HepG2 (cell line): ENCODE results near the gene DNAJC7. TPM values are rescaled to one million over a fixed set of nuclear protein-coding genes. Genes with fewer than 3 reads are reported as not detected.

Experiments
- ATAC-seq: fragments of 200-7000 bp; cut with Tn5 transposase; 3 replicates; pipeline ENCODE4 v1.9.1; 2020; ENCODE audit warnings: mild to moderate bottlenecking, moderate library complexity
- BruUV-seq: library from RNA; stranded (reverse); fragments of 400-500 nt; replicated peaks from 2 replicates; lab custom pipeline; 2021; lab: Mats Ljungman, UMichigan
- CTCF ChIA-PET: fragments of 300-600 bp; formaldehyde crosslinking; extraction: SDS; loops from one replicate; lab custom pipeline; 2021; ENCODE audit warnings: low total read pairs, inconsistent platforms, low intra/inter-chr PET ratio; lab: Yijun Ruan, JAX
- POLR2A ChIA-PET: fragments of 350-600 bp; sonication (Branson Sonifier 250); formaldehyde crosslinking; loops from one replicate; lab custom pipeline; 2020; ENCODE audit warnings: antibody characterized with exemption, inconsistent platforms; lab: Yijun Ruan, JAX
- DNase-seq: peaks from one replicate; pipeline ENCODE4 v3.0.0-alpha.2; 2015; ENCODE audit warnings: low spot score
- FAIRE-seq: peaks from 3 replicates; lab custom pipeline; 2011; peaks lifted over from hg19 to GRCh38; lab: Jason Lieb, UNC
- H2AFZ ChIP-seq: one replicate; pipeline ENCODE4 v1.6.1; 2011; ENCODE audit warnings: low read length, inconsistent platforms
- H3K27ac ChIP-seq: fragments of 300-600 bp; 3 replicates; pipeline ENCODE4 v1.8.0; 2011; ENCODE audit warnings: mixed run types, mild to moderate bottlenecking, mixed read lengths, low read length, inconsistent platforms; ENCODE audit not compliant: insufficient read depth; ENCODE audit errors: extremely low read length
- H3K27me3 ChIP-seq, 2 experiments: fragments of 200-600 bp in 1 of 2; 2 replicates in 1 of 2; 3 replicates in 1 of 2; pipeline versions ENCODE4 v1.6.0 to v1.8.0; 2011; ENCODE audit warnings: low read length in 2 of 2, mild to moderate bottlenecking in 2 of 2, moderate library complexity in 2 of 2, inconsistent platforms in 1 of 2; ENCODE audit not compliant: insufficient read depth in 2 of 2, control insufficient read depth in 1 of 2
- H3K36me3 ChIP-seq, 2 experiments: fragments of 200-600 bp in 1 of 2; replicated peaks in 1 of 2; 2 replicates in 1 of 2; 3 replicates in 1 of 2; pipeline versions ENCODE4 v1.5.1 to v1.8.0; 2011; ENCODE audit warnings: low read length in 2 of 2, inconsistent platforms in 1 of 2; ENCODE audit not compliant: insufficient read depth in 2 of 2, control insufficient read depth in 1 of 2
- H3K4me1 ChIP-seq: 2 replicates; pipeline ENCODE4 v1.5.1; 2012; ENCODE audit warnings: low read length, inconsistent platforms; ENCODE audit not compliant: insufficient read depth
- H3K4me2 ChIP-seq: 2 replicates; pipeline ENCODE4 v1.6.0; 2011; ENCODE audit warnings: low read depth, low read length, inconsistent platforms
- H3K4me3 ChIP-seq, 3 experiments: fragments of 200-600 bp in 1 of 3; sonication (generic), shearing (Covaris generic) in 1 of 3; replicated peaks in 1 of 3; 2 replicates each; pipeline ENCODE4 v1.5.1; 2011 to 2016; ENCODE audit warnings: low read length in 3 of 3, inconsistent platforms in 2 of 3, low read depth in 2 of 3, mild to moderate bottlenecking in 2 of 3, control low read depth in 1 of 3, mixed read lengths in 1 of 3; ENCODE audit not compliant: insufficient read depth in 1 of 3
- H3K79me2 ChIP-seq: one replicate; pipeline ENCODE4 v1.6.1; 2011; ENCODE audit warnings: low read length, inconsistent platforms; ENCODE audit not compliant: insufficient read depth
- H3K9ac ChIP-seq: 2 replicates; pipeline ENCODE4 v1.6.0; 2011; ENCODE audit warnings: mild to moderate bottlenecking, low read depth, low read length, inconsistent platforms; ENCODE audit not compliant: insufficient read depth
- H3K9me3 ChIP-seq: 2 replicates; pipeline ENCODE4 v1.5.1; 2012; ENCODE audit warnings: mild to moderate bottlenecking, low read length
- H4K20me1 ChIP-seq: 2 replicates; pipeline ENCODE4 v1.6.0; 2011; ENCODE audit warnings: inconsistent platforms, mild to moderate bottlenecking, low read length, moderate library complexity; ENCODE audit not compliant: insufficient read depth
- GLI4 ChIP-seq: sonication (generic); formaldehyde crosslinking; IDR thresholded peaks from 2 replicates; pipeline ENCODE4 v1.5.1; 2020; ENCODE audit warnings: missing genetic modification reagents, mild to moderate bottlenecking, moderate library complexity, borderline replicate concordance
- KLF15 ChIP-seq: sonication (generic); formaldehyde crosslinking; IDR thresholded peaks from 2 replicates; pipeline ENCODE4 v1.8.1; 2023; ENCODE audit warnings: borderline replicate concordance, mild to moderate bottlenecking, inconsistent platforms, missing genetic modification reagents, mixed read lengths
- MAFG ChIP-seq: sonication (generic); formaldehyde crosslinking; IDR thresholded peaks from 2 replicates; pipeline ENCODE4 v1.5.1; 2020; ENCODE audit warnings: mild to moderate bottlenecking, missing genetic modification reagents
- MEIS1 ChIP-seq: sonication (generic); formaldehyde crosslinking; IDR thresholded peaks from 2 replicates; pipeline ENCODE4 v1.9.0; 2021; ENCODE audit warnings: mild to moderate bottlenecking, missing genetic modification reagents, moderate library complexity, borderline replicate concordance
- NFKB2 ChIP-seq: sonication (generic); formaldehyde crosslinking; IDR thresholded peaks from 2 replicates; pipeline ENCODE4 v1.4.0; 2020; ENCODE audit warnings: missing genetic modification reagents, borderline replicate concordance
- SAP130 ChIP-seq: IDR thresholded peaks from 2 replicates; pipeline ENCODE4 v1.6.1; 2016; ENCODE audit warnings: low read depth
- SUZ12 ChIP-seq: fragments of 150-350 bp; IDR thresholded peaks from 2 replicates; pipeline ENCODE4 v1.6.1; 2014; ENCODE audit warnings: low read depth, low read length
- WIZ ChIP-seq: sonication (generic); formaldehyde crosslinking; IDR thresholded peaks from 2 replicates; pipeline ENCODE4 v1.5.1; 2020; ENCODE audit warnings: mild to moderate bottlenecking, missing genetic modification reagents
- ZBTB7B ChIP-seq: sonication (generic); formaldehyde crosslinking; IDR thresholded peaks from 2 replicates; pipeline ENCODE4 v1.4.0; 2020; ENCODE audit warnings: missing genetic modification reagents
- ZFP37 ChIP-seq: sonication (generic); formaldehyde crosslinking; IDR thresholded peaks from 2 replicates; pipeline ENCODE4 v1.4.0; 2020; ENCODE audit warnings: missing genetic modification reagents, borderline replicate concordance
- ZMYM3 ChIP-seq: sonication (generic); formaldehyde crosslinking; IDR thresholded peaks from 2 replicates; pipeline ENCODE4 v1.5.1; 2020; ENCODE audit warnings: mild to moderate bottlenecking, missing genetic modification reagents
- ZNF30 ChIP-seq: sonication (generic); formaldehyde crosslinking; IDR thresholded peaks from 2 replicates; pipeline ENCODE4 v1.5.0; 2020; ENCODE audit warnings: mild to moderate bottlenecking, missing genetic modification reagents
- ZNF329 ChIP-seq: sonication (generic); formaldehyde crosslinking; IDR thresholded peaks from 2 replicates; pipeline ENCODE4 v1.9.0; 2021; ENCODE audit warnings: low read depth, mild to moderate bottlenecking, missing genetic modification reagents
- ZNF790 ChIP-seq: sonication (generic); formaldehyde crosslinking; IDR thresholded peaks from 2 replicates; pipeline ENCODE4 v1.8.0; 2022; ENCODE audit warnings: missing genetic modification reagents, mild to moderate bottlenecking, borderline replicate concordance
- WGBS: methylation state at CpG from one replicate; pipeline ENCODE4 v1.1.6; 2017; ENCODE audit warnings: low lambda C conversion rate; 5-methylcytosine and 5-hydroxymethylcytosine counted together
- in situ Hi-C: cut with HindIII; loops from 2 replicates; pipeline ENCODE4 v1.10.0; 2017; ENCODE audit warnings: low pct_unique_long_range_greater_than_20kb; ENCODE audit not compliant: extremely low pct_ligation_motif_present
- intact Hi-C: fragments of 100-400 bp; cut with micrococcal nuclease; formaldehyde crosslinking; loops from one replicate; pipeline ENCODE4 v1.10.0; 2022; ENCODE audit not compliant: unreplicated experiment
- polyA plus RNA-seq, 8 experiments: library from polyadenylated mRNA; depleted of rRNA in 3 of 8; stranded (reverse) in 7 of 8; unstranded in 1 of 8; fragments of >200 nt; fragmentation: Illumina TruSeq in 4 of 8; extraction: Trizol in 4 of 8; gene quantifications; 2 replicates each; pipeline versions ENCODE4 v1.2.1 to v1.2.3, GENCODE V29; 2011 to 2016; ENCODE audit warnings: low read depth in 4 of 8, missing spikeins in 1 of 8, mixed read lengths in 1 of 8; ENCODE audit not compliant: insufficient read depth in 1 of 8
- total RNA-seq, 5 experiments: library from RNA; depleted of rRNA; stranded (reverse); fragments of >200 nt; fragmentation: Illumina TruSeq; extraction: Trizol; gene quantifications; 2 replicates each; pipeline ENCODE4 v1.2.3, GENCODE V29; 2016; ENCODE audit warnings: low read depth in 1 of 5
- TF ChIP-seq, protein P1 (sequence below), 2 experiments: sonication (generic) in 1 of 2; formaldehyde crosslinking in 1 of 2; IDR thresholded peaks; 2 replicates each; pipeline versions ENCODE4 v1.5.1 to v1.6.1; 2011 to 2020; ENCODE audit warnings: borderline replicate concordance in 1 of 2, low read depth in 1 of 2, low read length in 1 of 2, mild to moderate bottlenecking in 1 of 2, missing genetic modification reagents in 1 of 2, moderate library complexity in 1 of 2
- TF ChIP-seq, protein P2 (sequence below), 2 experiments: IDR thresholded peaks; 2 replicates each; pipeline ENCODE4 v1.6.1; 2011 to 2012; ENCODE audit warnings: low read length in 2 of 2, borderline replicate concordance in 1 of 2, low read depth in 1 of 2, mild to moderate bottlenecking in 1 of 2, moderate library complexity in 1 of 2

The DNAJC7 gene
- total and polyA plus RNA-seq, 2 of the 13 experiments (the other 11 are each of a cell fraction or from before 2014, with no cell fraction given) = 47.7 to 132 TPM

DNA sequence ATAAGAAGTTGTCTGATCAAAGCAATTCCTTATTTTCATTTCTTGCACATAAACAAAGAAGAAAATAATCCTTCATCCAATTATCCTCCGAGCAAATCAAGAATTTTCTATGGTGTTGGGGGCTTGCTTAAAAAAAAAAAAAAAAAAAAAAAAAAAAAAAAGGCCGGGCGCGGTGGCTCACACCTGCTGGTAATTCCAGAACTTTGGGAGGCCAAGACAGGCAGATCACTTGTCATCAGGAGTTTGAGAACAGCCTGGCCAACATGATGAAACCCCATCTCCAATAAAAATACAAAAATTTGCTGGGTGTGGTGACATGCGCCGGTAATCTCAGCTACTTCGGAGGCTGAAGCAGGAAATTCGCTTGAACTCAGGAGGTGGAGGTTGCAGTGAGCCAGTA is 31.3 kb downstream of the DNAJC7 start:
- CTCF ChIA-PET = no interaction called here
- no peaks in the 10 kb centered on the region; the same call in 1 of the 2 replicates for H4K20me1 ChIP-seq

More for the DNA sequence above, 31.3 kb downstream of the DNAJC7 start:
- no peak for TF ChIP-seq ZNF329
- no peak for TF ChIP-seq SUZ12
- TF ChIP-seq SAP130 (CRISPR knock-in tag) = no peak
- TF ChIP-seq ZBTB7B (CRISPR knock-in tag) = no peak
- TF ChIP-seq, protein P1, sequence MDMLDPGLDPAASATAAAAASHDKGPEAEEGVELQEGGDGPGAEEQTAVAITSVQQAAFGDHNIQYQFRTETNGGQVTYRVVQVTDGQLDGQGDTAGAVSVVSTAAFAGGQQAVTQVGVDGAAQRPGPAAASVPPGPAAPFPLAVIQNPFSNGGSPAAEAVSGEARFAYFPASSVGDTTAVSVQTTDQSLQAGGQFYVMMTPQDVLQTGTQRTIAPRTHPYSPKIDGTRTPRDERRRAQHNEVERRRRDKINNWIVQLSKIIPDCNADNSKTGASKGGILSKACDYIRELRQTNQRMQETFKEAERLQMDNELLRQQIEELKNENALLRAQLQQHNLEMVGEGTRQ (IDR thresholded peaks at IDR 0.05; ENCODE audit: low read depth, low read length) = no peak
- TF ChIP-seq, protein P1 (CRISPR knock-in tag; IDR thresholded peaks at IDR 0.05; ENCODE audit: borderline replicate concordance) = no peak
- TF ChIP-seq, protein P2, sequence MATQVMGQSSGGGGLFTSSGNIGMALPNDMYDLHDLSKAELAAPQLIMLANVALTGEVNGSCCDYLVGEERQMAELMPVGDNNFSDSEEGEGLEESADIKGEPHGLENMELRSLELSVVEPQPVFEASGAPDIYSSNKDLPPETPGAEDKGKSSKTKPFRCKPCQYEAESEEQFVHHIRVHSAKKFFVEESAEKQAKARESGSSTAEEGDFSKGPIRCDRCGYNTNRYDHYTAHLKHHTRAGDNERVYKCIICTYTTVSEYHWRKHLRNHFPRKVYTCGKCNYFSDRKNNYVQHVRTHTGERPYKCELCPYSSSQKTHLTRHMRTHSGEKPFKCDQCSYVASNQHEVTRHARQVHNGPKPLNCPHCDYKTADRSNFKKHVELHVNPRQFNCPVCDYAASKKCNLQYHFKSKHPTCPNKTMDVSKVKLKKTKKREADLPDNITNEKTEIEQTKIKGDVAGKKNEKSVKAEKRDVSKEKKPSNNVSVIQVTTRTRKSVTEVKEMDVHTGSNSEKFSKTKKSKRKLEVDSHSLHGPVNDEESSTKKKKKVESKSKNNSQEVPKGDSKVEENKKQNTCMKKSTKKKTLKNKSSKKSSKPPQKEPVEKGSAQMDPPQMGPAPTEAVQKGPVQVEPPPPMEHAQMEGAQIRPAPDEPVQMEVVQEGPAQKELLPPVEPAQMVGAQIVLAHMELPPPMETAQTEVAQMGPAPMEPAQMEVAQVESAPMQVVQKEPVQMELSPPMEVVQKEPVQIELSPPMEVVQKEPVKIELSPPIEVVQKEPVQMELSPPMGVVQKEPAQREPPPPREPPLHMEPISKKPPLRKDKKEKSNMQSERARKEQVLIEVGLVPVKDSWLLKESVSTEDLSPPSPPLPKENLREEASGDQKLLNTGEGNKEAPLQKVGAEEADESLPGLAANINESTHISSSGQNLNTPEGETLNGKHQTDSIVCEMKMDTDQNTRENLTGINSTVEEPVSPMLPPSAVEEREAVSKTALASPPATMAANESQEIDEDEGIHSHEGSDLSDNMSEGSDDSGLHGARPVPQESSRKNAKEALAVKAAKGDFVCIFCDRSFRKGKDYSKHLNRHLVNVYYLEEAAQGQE (IDR thresholded peaks at IDR 0.05; ENCODE audit: borderline replicate concordance in 1 of 2, low read depth in 1 of 2, low read length in 2 of 2) = no peak
- TF ChIP-seq NFKB2 = no peak
- TF ChIP-seq ZNF790 = no peak
- TF ChIP-seq ZFP37 (CRISPR knock-in tag) = no peak
- TF ChIP-seq MAFG (CRISPR knock-in tag) = no peak
- no peak for TF ChIP-seq ZMYM3 (CRISPR knock-in tag)
- TF ChIP-seq GLI4 (CRISPR knock-in tag) = no peak
- no peak for TF ChIP-seq WIZ (CRISPR knock-in tag)
- no peak for TF ChIP-seq ZNF30 (CRISPR knock-in tag)
- no peak for TF ChIP-seq MEIS1 (CRISPR knock-in tag)
- no peak for TF ChIP-seq KLF15 (CRISPR knock-in tag)
- in situ Hi-C loops (no loop called here), intact Hi-C loops (no loop called here)
- Histone ChIP-seq H3K4me2 (no peak overlapping the region), H3K27ac (no peak overlapping the region), H3K4me3 (no peak overlapping the region), H3K79me2 (no peaks in the 10 kb centered on the region), H3K27me3 (no peaks in the 10 kb centered on the region), H3K9me3 (no peaks in the 10 kb centered on the region), H3K9ac (no peak overlapping the region), H3K36me3 (peaks cover 51 to 87% of the 10 kb centered on the region in 2 experiments), H2AFZ (no peak overlapping the region), H3K4me1 (peaks cover 27% of the 10 kb centered on the region)
- no TSS peak for BruUV-seq
- DNase-seq (no peak), FAIRE-seq (no peak), ATAC-seq (no peak)
- POLR2A ChIA-PET = no interaction called here
- 99% methylated on average over 8 of the region's 8 CpGs for WGBS
